ENCODE measurements around the gene RPS15. TPM values are rescaled to one million over a fixed set of nuclear protein-coding genes. Genes with fewer than 3 reads are reported as not detected.

The RPS15 gene
- total and polyA plus RNA-seq, 9 of the 15 experiments (the other 6 are each of a cell fraction or from before 2014, with no cell fraction given), result 605 to 2,791 (median 957) TPM

- no peaks in the 10 kb centered on the region for H3K9me3 ChIP-seq (replicated peaks; ENCODE audit: control insufficient read depth, insufficient read depth, low read depth, low read length)
- ChIA-PET POLR2A (no interaction called here), CTCF (ENCODE audit: low intra/inter-chr PET ratio) (no interaction called here)
- DNase-seq (ENCODE audit: extremely low read depth in 1 of 4, low spot score in 3 of 4) (peak; percentile 46 to 77 (median 58)), FAIRE-seq (peak; percentile 71), ATAC-seq (peak; percentile 52)
- in situ Hi-C loops (cut with MboI) (no loop called here), intact Hi-C loops (cut with micrococcal nuclease) (no loop called here)
- peak overlapping the region; percentile 93 for H2AFZ ChIP-seq (ENCODE audit: low read depth, low read length)
- peaks cover 12% of the 10 kb centered on the region for H3K79me2 ChIP-seq (ENCODE audit: control insufficient read depth, insufficient read depth, low read length)
- H3K9me1 ChIP-seq (ENCODE audit: control insufficient read depth, insufficient read depth, low read length), result no peaks in the 10 kb centered on the region
- H3K4me1 ChIP-seq (replicated peaks in 1 of 2; ENCODE audit: control insufficient read depth in 2 of 2, insufficient read depth in 2 of 2, low read length in 2 of 2), result peaks cover 5 to 71% of the 10 kb centered on the region in 2 experiments; a peak in 3 of 5 replicates
- peak overlapping the region; percentile 58 to 89 for H3K9ac ChIP-seq (ENCODE audit: insufficient read depth in 1 of 2, low read depth in 2 of 2, low read length in 2 of 2)
- WGBS (ENCODE audit: insufficient coverage, low coverage, missing lambda C conversion rate), result 13% methylated on average over 27 of the region's 36 CpGs
- H3K27ac ChIP-seq (ENCODE audit: extremely low read depth, low read depth, low read length), result peak overlapping the region; percentile 37
- H3K4me2 ChIP-seq (ENCODE audit: insufficient read depth, low read length), result peak overlapping the region; percentile 74
- H3K27me3 ChIP-seq (ENCODE audit: control insufficient read depth in 2 of 2, insufficient read depth in 2 of 2, low read length in 2 of 2), result no peaks in the 10 kb centered on the region
- no peaks in the 10 kb centered on the region for H4K20me1 ChIP-seq (replicated peaks; ENCODE audit: control insufficient read depth, insufficient read depth, low read length)
- H3K36me3 ChIP-seq (ENCODE audit: control insufficient read depth, insufficient read depth, low read length), result peaks cover 19% of the 10 kb centered on the region; the same call in 1 of the 3 replicates
- BruUV-seq (replicated peaks), result TSS peak; percentile 48
- H3K4me3 ChIP-seq, result peak overlapping the region; percentile 57
- TF ChIP-seq SMAD3 (CRISPR knock-in tag; conservative IDR thresholded peaks at IDR 0.05) (no peak), NCOA6 (IDR thresholded peaks at IDR 0.05) (no peak), HMBOX1 (IDR thresholded peaks at IDR 0.05) (peak; percentile 31; the same call in 1 of the 2 replicates), HNRNPUL1 (IDR thresholded peaks at IDR 0.05; ENCODE audit: low read length) (no peak), PRMT5 (CRISPR knock-in tag; IDR thresholded peaks at IDR 0.05) (no peak), JUNB (CRISPR knock-in tag; conservative IDR thresholded peaks at IDR 0.05) (no peak), TBL1XR1 (IDR thresholded peaks at IDR 0.05; ENCODE audit: low read length in 2 of 2) (no peak), ZNF77 (CRISPR knock-in tag; IDR thresholded peaks at IDR 0.05) (no peak), ZFP91 (CRISPR knock-in tag; IDR thresholded peaks at IDR 0.05) (no peak), HDAC2 (IDR thresholded peaks at IDR 0.05) (peak; percentile 98), ATF1 (CRISPR knock-in tag; IDR thresholded peaks at IDR 0.05) (no peak), ATF1 (tag; IDR thresholded peaks at IDR 0.05) (peak; percentile 14; the same call in 1 of the 2 replicates), SNRNP70 (optimal IDR thresholded peaks at IDR 0.05; ENCODE audit: low read depth, low read length) (no peak), ZKSCAN8 (CRISPR knock-in tag; IDR thresholded peaks at IDR 0.05) (no peak), XRCC3 (IDR thresholded peaks at IDR 0.05) (no peak), ARID2 (IDR thresholded peaks at IDR 0.05) (no peak), CCAR2 (IDR thresholded peaks at IDR 0.05; ENCODE audit: low read depth, low read length) (no peak), RUNX1 (IDR thresholded peaks at IDR 0.05; ENCODE audit: low read depth) (no peak), RBM25 (IDR thresholded peaks at IDR 0.05; ENCODE audit: low read depth, low read length, severe bottlenecking) (peak; percentile 94), PCBP1 (IDR thresholded peaks at IDR 0.05; ENCODE audit: low read depth, low read length, poor library complexity, severe bottlenecking) (peak; percentile 15), ARID3A (IDR thresholded peaks at IDR 0.05; ENCODE audit: borderline replicate concordance, low read depth, low read length) (no peak)
These were observed 37.7 kb upstream of the RPS15 start for GRCh38 chr19:1400281-1401137.

Data from K562 (cell line).